Frontal cortex (tissue), 4 donors: ENCODE data around the gene BCR. TPM values are rescaled to one million over a fixed set of nuclear protein-coding genes. Genes with fewer than 3 reads are reported as not detected.
"Not testable (repeated sequence)": the region's sequence is repeated elsewhere in the genome, so short reads cannot be mapped to it uniquely, and the experiment has no call there.

Source experiments
- DNase-seq, 2 donors: peaks; one replicate each; pipeline ENCODE4 v3.0.0; 2012; ENCODE audit warnings: low spot score in 2 of 2
- FAIRE-seq: peaks from 2 replicates; lab custom pipeline; 2012; peaks lifted over from hg19 to GRCh38; lab: Jason Lieb, UNC
- total RNA-seq: library from RNA; depleted of rRNA; stranded (reverse); fragments of >200 nt; gene quantifications from one replicate; pipeline ENCODE4 v1.2.3, GENCODE V29; 2014
- donor health status: control.
- donor health status: control.
- donor health status: control.

BCR gene
- total RNA-seq, 1 donor from 2014 or later: 46.1 TPM

DNA sequence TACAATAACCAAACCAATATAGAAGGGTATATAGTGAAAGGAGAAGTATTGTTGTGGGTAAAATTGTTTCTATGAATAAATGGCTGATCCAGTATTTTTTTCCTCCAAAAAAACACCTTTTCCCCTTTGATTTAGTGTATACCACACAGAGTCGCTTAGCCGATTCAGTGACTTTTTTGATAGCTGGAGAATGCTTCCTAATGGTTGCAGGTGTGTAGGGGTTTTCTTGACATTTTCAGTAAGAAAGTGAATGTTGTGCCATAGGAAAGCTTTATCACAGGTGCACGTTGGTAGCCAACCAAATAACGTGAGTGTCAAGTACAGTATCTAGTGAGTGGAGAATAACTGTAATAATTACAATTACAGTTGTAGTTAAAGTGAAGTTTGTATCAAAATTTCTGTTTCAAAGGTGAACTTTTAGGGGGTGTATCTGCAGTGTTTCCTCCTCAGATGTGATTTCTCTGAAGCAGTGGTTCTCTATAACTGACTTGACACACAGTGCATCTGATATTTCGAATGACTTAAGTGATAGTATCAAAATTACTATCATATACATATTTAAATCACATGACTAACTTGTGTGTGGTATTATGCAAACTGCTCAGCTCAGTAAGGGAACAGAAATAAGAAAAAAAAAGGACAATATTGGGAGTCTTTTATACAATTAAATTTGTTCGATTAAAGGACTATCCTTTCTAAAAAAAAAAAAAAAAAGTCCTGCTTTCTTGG lies 143.8 kb downstream of the BCR start:
- FAIRE-seq, DNase-seq: not testable (repeated sequence)

DNA sequence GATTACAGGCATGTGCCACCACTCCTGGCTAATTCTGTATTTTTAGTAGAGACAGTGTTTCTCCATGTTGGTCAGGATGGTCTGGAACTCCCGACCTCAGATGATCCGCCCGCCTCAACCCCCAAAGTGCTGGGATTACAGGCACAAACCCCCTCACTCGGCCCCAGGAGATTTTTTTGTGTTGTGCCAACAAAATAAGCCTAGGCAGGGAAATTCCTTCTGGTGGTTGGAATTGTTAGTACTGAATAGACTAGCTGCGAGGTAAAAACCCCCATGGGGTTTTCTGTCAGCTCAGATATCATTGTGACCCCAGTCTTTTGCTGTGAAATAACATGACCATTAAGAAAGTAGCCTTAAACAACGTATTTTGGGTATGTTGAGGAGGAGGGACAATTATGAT lies 144.9 kb downstream of the BCR start:
- DNase-seq (no peak), FAIRE-seq (no peak)

DNA sequence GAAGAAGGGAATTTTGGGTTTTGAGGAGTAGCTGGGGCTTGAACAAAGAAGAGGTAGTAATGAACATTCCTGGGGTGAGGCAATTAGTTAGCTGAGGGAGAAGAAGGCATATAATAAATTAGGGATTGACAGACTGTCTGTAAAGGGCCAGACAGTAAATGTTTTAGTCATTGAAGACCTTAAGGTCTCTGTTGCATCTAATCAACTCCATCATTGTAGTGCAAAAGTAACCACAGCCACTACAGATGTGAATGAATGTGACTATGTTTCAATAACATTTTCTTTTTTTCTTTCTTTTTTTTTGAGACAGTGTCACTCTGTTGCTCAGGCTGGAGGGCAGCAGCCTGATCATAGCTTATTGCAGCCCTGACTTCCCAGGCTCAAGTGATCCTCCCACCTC lies 153.5 kb downstream of the BCR start:
- not testable (repeated sequence) for DNase-seq, FAIRE-seq

DNA sequence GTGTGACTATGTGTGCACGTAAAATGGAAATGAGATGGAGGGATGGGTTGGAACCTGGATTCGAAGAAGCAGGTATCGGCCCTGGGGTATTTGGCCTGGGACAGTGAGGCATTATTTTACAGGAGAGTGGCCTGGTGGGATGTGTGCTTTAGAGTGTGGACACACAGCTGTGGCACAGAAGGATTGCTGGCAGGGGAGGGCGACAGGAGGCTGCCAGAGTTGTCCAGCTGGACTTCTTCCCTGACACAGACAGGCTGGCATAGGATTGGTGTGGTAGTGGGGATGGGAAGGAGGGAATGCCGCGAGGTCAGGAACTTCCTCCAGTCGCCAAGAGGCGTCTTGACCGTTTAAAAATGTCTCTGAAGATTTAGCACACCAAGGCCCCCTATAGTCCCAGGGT lies 157.4 kb downstream of the BCR start:
- not testable (repeated sequence) for FAIRE-seq, DNase-seq

DNA sequence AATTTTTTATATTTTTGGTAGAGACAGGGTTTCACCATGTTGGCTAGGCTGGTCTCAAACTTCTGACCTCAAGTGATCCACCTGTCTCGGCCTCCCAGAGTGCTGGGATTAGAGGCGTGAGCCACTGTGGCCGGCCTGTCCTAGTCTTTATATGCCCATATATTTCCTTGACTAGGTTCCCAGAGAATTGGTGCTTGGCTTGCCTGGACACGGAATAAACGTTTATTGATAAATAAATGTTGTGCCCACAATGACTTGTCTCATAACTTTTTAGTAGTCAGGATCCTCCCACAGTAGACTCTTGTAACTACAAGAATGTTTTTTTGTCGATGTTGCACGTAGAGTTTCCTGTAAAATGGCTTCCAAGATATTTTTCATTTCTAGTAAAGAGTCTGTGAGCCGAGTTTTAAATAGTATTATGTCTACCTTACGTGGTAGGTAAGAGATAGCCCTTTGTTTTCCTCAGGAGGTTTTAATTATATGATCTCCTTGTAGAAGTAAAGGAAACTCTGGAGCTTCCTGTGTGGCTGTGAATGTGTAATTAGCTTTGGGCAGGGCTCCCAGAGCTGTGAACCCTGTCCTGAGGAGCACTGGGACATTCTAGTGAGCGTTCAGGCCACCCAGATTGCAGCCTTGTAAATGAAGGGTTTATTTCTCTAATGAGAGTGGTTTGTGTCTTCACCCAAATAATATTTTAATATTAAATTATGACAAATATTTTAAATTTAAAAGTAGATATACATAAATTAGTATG lies 161.8 kb downstream of the BCR start:
- peak; percentile 26 for FAIRE-seq
- DNase-seq: not testable (repeated sequence)

DNA sequence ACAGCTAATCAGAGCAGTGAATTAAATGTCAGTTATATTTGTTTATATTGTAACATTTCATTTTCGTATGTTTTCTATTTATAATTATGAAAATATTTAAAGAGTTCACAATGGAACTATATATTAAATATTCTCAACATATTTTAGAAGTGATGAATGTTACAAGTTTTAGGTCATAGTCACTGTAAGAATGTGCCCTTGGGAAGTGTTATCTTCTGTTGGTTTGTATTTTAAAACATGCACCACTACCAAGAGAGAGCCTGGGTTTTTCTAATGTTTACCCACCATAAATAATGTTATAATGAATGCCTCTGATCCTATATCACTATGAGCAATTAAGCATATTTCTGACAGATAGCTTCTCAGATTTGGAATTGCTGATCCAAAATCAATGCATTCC lies 171.0 kb downstream of the BCR start:
- DNase-seq (no peak), FAIRE-seq (no peak)

DNA sequence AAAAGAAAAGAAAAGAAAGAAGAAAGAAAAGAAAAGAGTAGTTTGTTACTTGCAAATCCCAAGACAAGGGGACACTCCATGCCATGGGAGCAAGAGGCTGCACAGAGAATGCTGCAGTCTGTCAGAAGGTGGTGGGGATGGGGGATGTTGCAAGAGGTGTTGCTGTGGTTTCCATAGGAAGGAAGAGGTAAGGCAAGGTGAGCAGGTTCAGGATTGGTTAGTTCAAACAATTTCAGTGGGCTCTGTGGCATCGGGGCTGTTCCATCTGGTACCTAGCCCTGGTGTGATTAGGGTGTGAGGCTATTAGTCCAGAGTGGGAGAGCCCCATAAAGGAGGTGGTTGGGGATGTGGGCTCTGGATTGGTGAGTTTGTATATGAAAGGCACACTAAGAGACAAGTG lies 172.7 kb downstream of the BCR start:
- FAIRE-seq (no peak), DNase-seq (no peak)

DNA sequence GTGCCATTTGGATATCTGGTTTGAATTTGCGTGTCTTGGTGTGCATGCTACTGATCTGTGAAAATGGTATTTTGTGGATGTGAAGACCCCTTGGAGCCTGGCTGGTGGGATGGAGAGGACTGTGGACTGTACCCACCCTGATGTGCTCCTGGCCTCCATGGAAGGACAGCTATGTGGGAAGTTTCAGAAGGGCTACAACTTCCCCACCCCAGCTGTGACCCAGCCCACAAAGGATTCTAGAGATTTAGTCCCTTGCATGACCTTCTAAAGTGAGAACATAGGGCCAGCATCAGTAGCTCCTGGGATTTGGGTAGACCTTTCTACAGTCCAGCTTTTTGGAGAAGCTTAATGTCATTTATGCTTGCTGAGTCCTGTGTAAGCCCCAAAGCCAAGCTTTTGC lies 173.4 kb downstream of the BCR start:
- DNase-seq (no peak), FAIRE-seq (no peak)

DNA sequence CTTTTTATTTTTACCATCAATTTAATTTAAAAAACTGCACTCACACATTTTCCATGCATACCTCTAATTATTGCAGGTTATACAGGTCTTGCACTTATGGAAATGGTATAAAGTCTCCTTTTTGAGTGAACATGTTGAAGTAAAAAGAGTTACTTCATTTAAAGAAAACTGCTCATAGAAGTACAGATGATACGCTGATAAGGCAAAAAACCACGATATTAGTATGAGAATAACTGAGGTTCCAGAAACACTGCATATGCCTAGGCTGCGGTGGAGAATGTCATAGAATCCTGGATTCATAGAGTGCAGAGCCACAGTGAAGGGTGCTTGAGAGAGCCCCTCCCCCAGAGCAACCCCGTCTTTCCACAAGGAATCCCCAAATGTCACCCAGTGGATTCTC lies 175.8 kb downstream of the BCR start:
- no peak for DNase-seq

DNA sequence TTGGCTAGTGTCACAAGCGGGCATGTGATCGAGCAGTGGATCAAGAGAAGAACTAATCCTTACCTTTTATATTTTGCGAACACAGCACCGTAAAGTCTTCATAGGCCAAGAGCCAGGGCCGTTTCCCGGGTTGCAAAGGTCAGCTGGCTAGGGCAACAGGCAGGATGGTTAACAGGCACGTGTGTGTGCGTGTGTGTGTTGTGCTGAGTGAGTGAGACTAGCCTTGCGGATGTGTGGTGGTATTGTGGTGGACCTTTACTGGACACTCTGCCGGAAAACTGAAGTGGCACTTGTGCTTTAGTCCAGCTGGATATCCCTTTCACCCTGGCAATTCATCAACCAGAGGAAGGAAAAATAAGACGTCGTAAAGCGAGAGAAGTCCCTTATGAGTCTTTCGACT lies 176.7 kb downstream of the BCR start:
- FAIRE-seq (no peak), DNase-seq (no peak)

More for the DNA sequence above, 175.8 kb downstream of the BCR start:
- FAIRE-seq: no peak

DNA sequence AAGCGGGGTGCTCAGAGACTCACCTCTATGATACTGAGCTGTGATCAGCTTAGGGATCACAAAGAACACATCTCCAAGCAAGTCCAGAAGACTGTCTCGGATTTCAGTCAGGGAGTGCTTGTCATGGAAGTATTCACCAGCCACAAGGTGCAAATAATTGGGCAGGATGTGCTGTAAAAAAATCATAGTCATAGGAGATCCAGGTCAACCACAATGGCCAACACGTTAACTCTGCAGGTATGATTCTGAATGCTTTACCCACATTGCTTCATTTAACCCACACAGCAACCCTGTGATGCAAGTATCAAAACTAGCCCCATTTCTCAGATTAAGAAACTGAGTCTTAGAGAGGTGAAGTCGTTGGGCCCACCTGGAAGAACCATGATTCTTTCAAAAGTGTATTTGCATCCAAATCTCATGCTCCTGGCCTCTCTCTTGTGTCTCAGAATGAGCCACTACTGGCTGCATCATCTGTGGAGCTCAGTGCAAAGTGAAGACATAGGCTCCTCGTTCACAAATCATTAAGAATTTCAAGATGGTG lies 179.3 kb downstream of the BCR start:
- no peak for DNase-seq
- no peak for FAIRE-seq

DNA sequence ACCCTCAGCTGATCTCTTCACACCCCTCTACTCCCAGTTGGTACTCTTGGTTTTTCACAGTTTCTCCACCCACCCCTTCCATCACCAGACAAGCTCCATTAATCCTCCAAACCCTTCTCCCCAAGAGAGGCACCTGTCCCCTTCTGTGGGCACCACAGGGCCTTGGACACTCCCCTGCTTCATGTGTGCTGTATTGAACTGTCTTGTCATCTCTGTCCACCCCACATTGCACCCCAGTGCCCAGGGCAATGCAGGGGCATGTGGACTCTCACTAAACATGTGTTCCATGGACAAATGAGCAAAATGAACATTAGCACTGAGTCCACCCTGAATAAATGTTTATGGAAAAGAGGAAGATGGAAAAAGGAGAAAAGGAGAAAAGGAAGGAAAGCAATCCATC lies 181.4 kb downstream of the BCR start:
- DNase-seq (no peak), FAIRE-seq (no peak)

DNA sequence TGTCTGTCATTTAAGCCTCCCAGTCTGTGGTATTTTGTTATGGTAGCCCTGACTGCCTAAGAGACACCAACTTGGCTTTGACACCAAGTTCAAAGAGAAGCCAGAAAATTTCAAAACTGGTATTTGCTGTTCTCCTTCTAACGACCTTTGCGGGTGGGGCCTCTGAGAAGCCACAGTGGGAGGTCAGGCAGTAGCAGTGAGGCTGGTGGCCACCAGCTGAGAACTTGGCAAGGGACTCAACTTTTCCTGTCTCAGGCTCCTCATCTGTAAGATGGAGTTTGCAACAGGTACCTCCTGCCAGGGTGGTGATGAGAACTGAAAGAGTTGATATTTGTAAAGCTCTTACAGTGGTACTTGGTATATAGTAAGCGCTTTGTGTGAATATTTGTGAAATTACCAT lies 183.4 kb downstream of the BCR start:
- no peak for FAIRE-seq
- DNase-seq: no peak

DNA sequence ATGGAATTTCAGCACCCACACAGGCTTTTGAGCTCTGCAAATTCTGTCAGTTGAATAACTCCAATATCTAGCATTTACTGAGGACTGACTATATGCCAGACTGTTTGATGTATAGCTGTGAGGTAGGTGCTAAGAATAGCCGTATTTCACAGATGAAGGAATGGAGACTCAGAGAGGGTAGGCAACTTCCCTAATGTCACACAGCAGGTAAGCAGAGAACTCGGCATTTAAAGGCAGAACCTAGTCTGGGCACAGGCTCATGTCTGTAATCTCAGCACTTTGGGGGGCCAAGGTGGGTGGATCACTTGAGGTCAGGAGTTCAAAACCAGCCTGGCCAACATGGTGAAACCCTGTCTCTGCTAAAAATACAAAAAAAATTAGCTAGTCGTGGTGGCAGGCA lies 184.1 kb downstream of the BCR start:
- DNase-seq (no peak), FAIRE-seq (no peak)

DNA sequence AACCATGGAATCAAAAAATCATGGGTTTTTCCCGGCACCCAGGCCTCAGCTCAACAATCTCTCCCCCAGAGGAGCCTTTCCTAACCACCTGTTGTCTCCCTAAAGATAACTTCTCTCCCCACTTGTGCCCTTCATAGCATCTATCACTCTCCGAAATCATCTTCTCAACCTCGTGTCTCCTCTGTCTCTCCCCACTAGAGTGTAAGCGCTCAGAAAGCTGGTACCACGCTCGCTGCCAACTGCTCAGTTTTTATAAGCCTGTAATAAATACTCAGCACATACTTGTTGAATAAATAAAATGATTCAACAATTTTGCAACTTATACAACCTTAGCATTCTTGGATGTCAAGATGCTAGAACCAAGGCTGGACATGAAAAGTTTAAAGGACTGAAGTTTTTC lies 185.2 kb downstream of the BCR start:
- DNase-seq: no peak
- FAIRE-seq: no peak

DNA sequence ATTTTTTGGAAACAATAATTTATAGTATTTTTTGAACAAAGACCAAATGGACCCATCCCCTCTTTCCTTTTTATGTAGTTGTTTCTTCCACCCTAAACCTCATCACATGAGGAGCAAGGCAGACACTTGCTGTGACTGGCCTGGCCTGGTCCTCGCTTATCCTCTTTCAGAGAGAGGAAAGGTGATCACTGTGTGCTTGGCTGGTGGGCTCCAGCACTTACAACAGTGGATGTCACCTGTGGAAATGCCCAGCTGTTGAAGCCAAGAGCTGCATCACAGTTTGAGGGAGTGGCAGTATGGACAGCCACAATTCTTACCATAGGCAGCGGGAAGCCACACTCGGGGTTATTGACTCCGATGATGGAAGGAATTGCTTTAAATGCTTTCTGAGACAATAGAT lies 185.7 kb downstream of the BCR start:
- FAIRE-seq: no peak

DNA sequence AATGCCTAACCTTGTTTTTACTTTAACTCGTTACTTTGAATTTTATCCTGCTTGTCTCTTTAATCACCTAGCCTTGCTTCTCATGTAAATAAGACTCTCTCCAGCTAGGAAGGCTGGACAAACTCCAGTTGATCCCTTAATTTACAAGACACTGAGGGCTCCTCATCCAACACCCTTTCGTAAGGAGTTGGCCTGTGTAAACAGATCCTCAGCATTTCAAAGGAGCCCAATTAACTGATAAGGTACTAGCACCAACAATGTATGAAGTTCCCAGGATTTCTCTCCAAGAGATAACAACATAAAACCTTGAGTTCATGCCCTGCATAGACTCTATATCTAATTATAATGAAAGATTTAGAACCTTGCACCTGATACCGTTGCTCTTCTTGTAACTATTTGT lies 186.9 kb downstream of the BCR start:
- DNase-seq, FAIRE-seq: not testable (repeated sequence)

More for the DNA sequence above, 185.7 kb downstream of the BCR start:
- DNase-seq: no peak
